GM12874 (cell line): ENCODE measurements around the gene SLC17A2.

Source experiments
- CTCF ChIP-seq: IDR thresholded peaks from 2 replicates; pipeline ENCODE4 v1.5.1; 2011; ENCODE audit warnings: low read depth, mild to moderate bottlenecking, control low read depth, low read length, moderate library complexity; ENCODE audit not compliant: insufficient read depth

Gene SLC17A2

DNA sequence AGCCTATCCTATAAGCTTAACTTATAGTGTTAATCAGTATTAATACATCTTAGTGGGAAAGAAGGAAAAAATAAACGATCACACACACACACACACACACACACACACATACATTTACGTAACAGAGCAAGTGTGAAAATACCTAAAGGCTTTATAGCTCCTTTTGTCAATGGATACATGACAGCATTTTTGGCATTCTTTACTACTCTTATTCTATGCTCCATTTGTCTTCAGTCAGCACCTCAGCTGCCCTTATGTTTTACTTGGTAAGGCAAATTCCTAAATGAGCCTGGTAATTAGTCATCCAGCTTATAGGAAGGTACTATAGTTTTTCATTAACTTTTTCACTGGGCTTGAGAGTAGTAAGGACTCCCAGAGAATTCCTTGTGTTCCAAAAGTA is 31.4 kb downstream of the SLC17A2 start:
- no peak for TF ChIP-seq CTCF

GRCh38 chr6:25898289-25898977 is 32.1 kb downstream of the SLC17A2 start:
- no peak for TF ChIP-seq CTCF

- TF ChIP-seq CTCF = no peak
Observed at GRCh38 chr6:25896252-25896651, 34.2 kb downstream of the SLC17A2 start.

DNA sequence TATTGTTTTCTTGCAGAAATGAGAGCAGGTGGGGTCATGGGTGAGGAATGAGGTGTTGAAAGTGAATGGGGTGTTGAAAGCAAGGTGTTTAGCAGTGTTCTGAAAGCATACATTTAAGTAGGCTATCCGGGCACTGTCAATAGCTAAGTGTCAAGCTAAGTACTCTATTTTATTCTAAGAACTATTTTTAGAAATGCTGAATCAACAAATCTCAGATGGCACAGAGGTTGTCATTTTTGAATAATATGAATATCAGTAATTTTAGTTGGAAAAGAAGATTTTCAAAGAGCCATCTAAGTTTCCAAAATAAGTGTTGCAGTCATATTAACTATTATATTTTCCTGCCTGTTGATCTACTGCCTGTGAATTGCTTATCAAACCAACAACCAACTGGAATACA is 34.7 kb downstream of the SLC17A2 start:
- TF ChIP-seq CTCF = no peak

GRCh38 chr6:25893778-25894177 is 36.7 kb downstream of the SLC17A2 start:
- TF ChIP-seq CTCF = no peak

DNA sequence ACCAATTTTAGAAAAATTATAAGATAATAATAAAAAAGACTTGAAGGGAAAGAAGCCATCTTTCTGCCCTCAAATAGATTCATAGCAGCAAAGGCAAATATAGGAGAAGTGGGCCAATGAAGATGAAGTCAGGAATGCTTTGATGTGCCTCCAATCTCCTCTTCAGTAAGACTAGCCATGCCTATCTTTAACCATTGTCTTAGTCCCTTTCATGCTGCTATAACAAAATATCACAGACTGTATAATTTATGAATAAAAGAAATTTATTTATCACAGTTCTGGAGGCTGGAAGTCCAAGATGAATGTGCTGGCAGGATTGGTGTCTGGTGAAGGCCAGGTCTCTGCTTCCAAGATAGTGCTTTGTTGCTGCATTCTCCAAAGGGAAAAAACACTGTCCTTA is 37.6 kb downstream of the SLC17A2 start:
- no peak for TF ChIP-seq CTCF

DNA sequence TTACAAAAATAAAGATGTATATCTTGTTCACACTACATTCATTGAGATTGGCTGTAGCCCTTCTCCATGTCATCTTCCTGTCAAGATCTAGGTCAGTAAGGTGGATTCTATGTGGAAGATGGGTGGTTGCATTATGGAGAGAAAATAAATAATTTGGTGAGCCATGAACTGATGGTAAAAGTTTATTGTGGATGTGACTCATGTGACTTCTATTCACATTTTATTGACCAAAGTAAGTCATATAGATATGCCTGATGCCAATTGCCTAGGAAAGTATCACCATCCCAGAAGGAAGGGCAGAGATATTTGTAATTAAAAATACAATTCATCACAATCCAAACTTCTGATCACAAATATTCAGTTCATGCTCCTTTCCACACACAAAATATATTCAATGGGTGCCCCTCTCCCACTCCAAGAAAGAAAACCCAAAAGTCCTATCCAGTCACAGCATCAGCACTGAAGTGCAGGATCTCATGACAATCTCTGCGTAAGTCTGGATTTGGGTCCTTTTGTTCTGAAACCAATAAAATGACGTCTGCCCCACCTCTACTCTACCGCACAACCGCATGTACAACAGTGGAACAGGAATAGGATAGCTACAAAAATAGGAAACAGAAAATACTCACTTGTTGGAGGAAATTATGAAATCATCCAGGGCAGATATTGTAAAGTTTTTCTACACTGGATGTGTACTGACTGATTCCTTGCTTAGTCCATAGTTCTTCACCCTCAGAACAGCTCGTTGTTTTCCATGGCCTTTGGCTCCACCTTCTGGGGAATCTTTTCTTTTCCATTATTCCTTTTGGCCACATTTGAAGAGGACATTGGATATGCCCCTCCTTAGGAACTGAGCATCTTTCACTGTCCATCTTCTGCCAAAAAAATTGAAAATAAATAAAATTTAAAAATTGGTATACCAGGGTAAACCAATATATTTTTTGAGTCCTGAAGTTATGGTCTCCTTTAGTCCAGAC is 40.3 kb downstream of the SLC17A2 start:
- no peak for TF ChIP-seq CTCF
